Measurements from ENCODE around the gene PPP1CC. TPM values are rescaled to one million over a fixed set of nuclear protein-coding genes. Genes with fewer than 3 reads are reported as not detected.

PPP1CC gene
- total RNA-seq, 1 experiment from 2014 or later = 213 TPM

DNA sequence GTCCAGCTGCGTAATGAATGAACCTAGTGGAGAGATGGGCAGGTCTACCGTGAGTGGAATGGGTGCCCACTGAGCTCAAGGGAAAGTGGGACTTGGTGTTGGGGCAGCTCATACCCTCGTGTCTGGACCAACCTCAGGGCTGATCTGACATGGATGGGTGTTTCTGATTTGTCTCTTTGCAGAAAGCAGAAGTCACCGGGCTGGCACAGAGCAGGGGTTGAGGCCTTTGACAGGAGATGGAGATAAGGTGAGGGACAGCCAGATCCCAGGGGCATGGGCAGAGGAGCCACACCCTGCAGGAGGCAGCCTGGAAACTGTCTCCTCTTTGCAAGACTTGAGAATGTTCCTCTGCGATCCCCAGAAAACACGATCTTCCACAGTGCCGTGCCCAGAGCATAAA, 20.9 kb upstream of the PPP1CC start:
- Mint-ChIP-seq H3K4me1 (ENCODE audit: low read depth, unreplicated experiment) (peaks cover 7% of the 10 kb centered on the region), H3K4me3 (ENCODE audit: low read depth, unreplicated experiment) (no peak overlapping the region), H3K9me3 (ENCODE audit: low read depth, unreplicated experiment) (no peaks in the 10 kb centered on the region), H3K27me3 (ENCODE audit: unreplicated experiment) (peaks cover 16% of the 10 kb centered on the region), H3K27ac (ENCODE audit: unreplicated experiment) (no peak overlapping the region), H3K36me3 (ENCODE audit: insufficient read depth, unreplicated experiment) (no peaks in the 10 kb centered on the region)
- no TSS peak for BruUV-seq (replicated peaks)
- TF ChIP-seq CTCF (IDR thresholded peaks at IDR 0.05; ENCODE audit: unreplicated experiment) = no peak
- intact Hi-C loops (cut with micrococcal nuclease; ENCODE audit: unreplicated experiment) = no loop called here
- DNase-seq = no peak
- CTCF ChIA-PET = no interaction called here

- Mint-ChIP-seq H3K4me1 (ENCODE audit: low read depth, unreplicated experiment) (peaks cover 7% of the 10 kb centered on the region), H3K27me3 (ENCODE audit: unreplicated experiment) (peaks cover 16% of the 10 kb centered on the region), H3K27ac (ENCODE audit: unreplicated experiment) (no peak overlapping the region), H3K9me3 (ENCODE audit: low read depth, unreplicated experiment) (no peaks in the 10 kb centered on the region), H3K4me3 (ENCODE audit: low read depth, unreplicated experiment) (no peak overlapping the region), H3K36me3 (ENCODE audit: insufficient read depth, unreplicated experiment) (no peaks in the 10 kb centered on the region)
- BruUV-seq (replicated peaks) = no TSS peak
- no peak for TF ChIP-seq CTCF (IDR thresholded peaks at IDR 0.05; ENCODE audit: unreplicated experiment)
- intact Hi-C loops (cut with micrococcal nuclease; ENCODE audit: unreplicated experiment) = no loop called here
- no peak for DNase-seq
- CTCF ChIA-PET = no interaction called here
Observed at GRCh38 chr12:110762891-110763290, 20.2 kb upstream of the PPP1CC start.

- no peaks in the 10 kb centered on the region for H3K27me3 Mint-ChIP-seq (ENCODE audit: unreplicated experiment)
- no peak overlapping the region for H3K4me3 Mint-ChIP-seq (ENCODE audit: low read depth, unreplicated experiment)
- peaks cover 7% of the 10 kb centered on the region for H3K4me1 Mint-ChIP-seq (ENCODE audit: low read depth, unreplicated experiment)
- CTCF ChIA-PET = no interaction called here
- no peak for DNase-seq
- intact Hi-C loops (cut with micrococcal nuclease; ENCODE audit: unreplicated experiment) = no loop called here
- no TSS peak for BruUV-seq (replicated peaks)
- no peaks in the 10 kb centered on the region for H3K36me3 Mint-ChIP-seq (ENCODE audit: insufficient read depth, unreplicated experiment)
- H3K9me3 Mint-ChIP-seq (ENCODE audit: low read depth, unreplicated experiment) = no peaks in the 10 kb centered on the region
- no peak for TF ChIP-seq CTCF (IDR thresholded peaks at IDR 0.05; ENCODE audit: unreplicated experiment)
- no peak overlapping the region for H3K27ac Mint-ChIP-seq (ENCODE audit: unreplicated experiment)
Observed at GRCh38 chr12:110760204-110760609, 17.5 kb upstream of the PPP1CC start.

- H3K9me3 Mint-ChIP-seq (ENCODE audit: low read depth, unreplicated experiment) = no peaks in the 10 kb centered on the region
- no peak overlapping the region for H3K27ac Mint-ChIP-seq (ENCODE audit: unreplicated experiment)
- BruUV-seq (replicated peaks) = no TSS peak
- H3K36me3 Mint-ChIP-seq (ENCODE audit: insufficient read depth, unreplicated experiment) = no peaks in the 10 kb centered on the region
- no peaks in the 10 kb centered on the region for H3K27me3 Mint-ChIP-seq (ENCODE audit: unreplicated experiment)
- intact Hi-C loops (cut with micrococcal nuclease; ENCODE audit: unreplicated experiment) = no loop called here
- CTCF ChIA-PET = no interaction called here
- no peak for TF ChIP-seq CTCF (IDR thresholded peaks at IDR 0.05; ENCODE audit: unreplicated experiment)
- no peak for DNase-seq
- H3K4me3 Mint-ChIP-seq (ENCODE audit: low read depth, unreplicated experiment) = no peak overlapping the region
- peaks cover 7% of the 10 kb centered on the region for H3K4me1 Mint-ChIP-seq (ENCODE audit: low read depth, unreplicated experiment)
Observed at GRCh38 chr12:110758922-110759321, 16.2 kb upstream of the PPP1CC start.

All from Calu3 (cell line).